ENCODE results near the gene CRYL1.
A peak's percentile ranks its signal among the peaks of the same experiment; 100 is the strongest.

CRYL1 gene

DNA sequence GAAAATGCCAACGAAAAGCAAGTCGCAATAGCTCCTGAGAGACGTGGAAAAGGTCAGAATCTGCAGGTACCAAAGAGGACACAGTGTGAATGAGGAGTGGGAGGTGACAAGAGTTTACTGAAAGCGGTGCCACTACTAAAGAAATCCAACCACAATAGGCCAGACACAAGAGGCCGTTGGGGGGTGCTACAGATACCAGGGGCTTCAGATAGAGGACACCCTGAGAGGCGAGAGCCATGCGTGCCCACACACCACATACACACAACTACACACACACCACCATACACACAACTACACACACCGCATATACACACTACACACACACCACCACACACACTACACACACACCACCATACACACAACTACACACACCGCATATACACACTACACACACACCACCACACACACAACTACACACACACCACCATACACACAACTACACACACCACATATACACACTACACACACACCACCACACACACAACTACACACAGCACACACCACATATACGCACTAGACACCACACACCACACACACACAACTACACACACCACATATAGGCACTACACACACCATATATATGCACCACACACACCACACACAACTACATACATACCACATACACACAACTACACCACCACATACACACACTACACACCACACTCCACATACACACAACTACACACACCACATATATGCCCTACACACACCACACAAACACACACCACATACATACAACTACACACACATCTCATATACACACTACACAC, 28.5 kb downstream of the CRYL1 start:
- DNase-seq (ENCODE audit: insufficient read length, low spot score) (no peak), FAIRE-seq (no peak)

DNA sequence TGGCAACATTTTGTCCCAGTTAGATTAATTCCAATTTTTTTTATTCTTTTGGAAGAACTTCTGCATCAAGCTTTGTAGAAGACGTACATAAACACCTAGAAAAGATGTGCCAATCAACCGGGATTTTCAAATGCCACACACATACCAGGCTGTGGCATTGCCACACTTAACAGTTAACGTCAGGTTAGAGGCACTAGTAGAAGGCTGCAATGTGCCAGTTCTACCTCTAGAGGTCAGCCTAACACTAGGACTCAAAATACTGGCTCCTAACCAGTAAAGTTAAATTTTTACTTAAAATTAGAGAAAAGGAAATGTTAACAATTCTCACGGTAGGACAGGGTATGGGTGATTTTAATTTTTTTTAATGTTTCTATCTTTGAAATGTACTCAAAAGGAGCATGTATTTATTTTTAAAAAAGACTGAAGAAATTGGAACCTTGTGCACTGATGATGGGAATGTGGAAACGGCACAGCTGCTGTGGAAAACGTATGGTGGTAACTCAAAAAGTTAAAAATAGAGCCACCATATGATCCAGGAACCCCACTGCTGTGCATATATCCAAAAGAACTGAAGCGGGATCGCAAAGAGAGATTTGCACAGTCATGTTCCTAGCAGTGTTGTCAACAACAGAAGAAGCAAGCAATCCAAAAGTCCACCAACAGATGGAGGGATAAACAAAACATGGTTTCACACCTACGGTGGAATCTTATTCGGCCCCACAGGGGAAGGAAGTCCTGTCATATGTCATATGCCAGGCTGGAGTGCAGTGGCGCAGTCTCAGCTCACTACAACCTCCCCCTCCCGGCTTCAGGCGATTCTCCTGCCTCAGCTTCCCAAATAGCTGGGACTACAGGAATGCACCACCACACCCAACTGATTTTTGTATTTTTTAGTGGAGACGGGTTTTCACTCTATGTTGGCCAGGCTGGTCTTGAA, 30.3 kb downstream of the CRYL1 start:
- DNase-seq (ENCODE audit: insufficient read length, low spot score) (peak; percentile 54), FAIRE-seq (peak; percentile 52)

DNA sequence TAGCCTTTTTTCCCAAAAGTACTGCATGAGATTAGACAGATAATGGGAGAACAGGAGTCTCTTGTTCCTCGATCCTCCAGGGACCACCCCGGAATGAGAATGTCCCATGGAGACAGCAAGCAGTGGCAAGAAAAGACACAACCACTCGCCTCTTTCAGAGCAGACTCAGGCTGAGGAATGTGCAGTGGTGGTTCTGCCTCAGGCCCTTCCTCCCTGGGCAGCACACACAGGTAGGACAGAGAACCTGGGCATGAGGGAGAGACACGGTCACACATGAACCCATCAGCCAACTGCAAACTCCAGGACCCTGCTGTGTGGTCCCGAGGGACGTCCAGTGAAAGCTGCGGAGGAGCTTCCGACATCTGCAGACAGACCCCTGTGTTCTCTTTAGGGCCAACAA, 31.0 kb downstream of the CRYL1 start:
- DNase-seq (ENCODE audit: insufficient read length, low spot score) (no peak), FAIRE-seq (no peak)

DNA sequence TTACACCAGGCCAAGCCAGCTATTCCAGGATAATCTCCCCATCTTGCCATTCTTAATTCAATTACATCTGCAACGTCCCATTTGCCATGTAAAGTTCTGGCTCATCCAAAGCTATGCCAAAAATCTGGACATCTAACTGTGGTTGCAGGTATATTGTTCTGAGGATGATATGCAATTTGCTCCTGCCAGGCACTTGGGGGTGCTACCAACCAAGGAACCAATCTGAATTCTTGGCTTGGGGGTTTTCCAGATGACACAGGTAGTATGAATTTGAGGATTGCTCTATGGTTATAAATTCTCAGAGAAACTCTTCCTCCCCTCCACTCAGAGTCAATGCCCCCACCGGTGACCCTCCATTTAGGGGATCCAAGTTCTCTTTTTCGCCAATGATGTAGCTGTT, 33.0 kb downstream of the CRYL1 start:
- DNase-seq (ENCODE audit: insufficient read length, low spot score) = no peak
- no peak for FAIRE-seq

DNA sequence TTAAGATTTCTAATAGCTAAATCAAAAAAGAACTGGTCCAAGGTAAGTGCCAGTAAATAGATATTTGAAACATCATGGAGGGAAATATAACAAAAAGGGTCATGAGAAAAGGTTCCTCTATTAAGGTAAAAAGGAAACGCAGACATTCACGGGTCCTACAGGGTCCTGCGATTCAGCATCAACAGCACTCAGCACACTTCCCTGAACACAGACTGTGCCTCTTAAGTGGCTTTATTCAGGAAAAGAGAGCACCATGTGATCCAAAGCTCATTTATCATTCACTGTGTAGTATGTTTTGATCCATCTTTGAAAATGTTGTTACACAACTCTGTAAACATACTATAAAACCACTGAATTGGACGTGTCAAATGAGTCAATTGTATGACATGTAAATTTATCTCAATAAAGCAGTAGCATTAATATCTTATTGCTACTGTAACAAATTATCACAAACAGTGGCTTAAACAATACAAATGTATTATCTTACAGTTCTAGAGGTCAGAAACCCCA, 33.7 kb downstream of the CRYL1 start:
- FAIRE-seq = no peak
- no peak for DNase-seq (ENCODE audit: insufficient read length, low spot score)

DNA sequence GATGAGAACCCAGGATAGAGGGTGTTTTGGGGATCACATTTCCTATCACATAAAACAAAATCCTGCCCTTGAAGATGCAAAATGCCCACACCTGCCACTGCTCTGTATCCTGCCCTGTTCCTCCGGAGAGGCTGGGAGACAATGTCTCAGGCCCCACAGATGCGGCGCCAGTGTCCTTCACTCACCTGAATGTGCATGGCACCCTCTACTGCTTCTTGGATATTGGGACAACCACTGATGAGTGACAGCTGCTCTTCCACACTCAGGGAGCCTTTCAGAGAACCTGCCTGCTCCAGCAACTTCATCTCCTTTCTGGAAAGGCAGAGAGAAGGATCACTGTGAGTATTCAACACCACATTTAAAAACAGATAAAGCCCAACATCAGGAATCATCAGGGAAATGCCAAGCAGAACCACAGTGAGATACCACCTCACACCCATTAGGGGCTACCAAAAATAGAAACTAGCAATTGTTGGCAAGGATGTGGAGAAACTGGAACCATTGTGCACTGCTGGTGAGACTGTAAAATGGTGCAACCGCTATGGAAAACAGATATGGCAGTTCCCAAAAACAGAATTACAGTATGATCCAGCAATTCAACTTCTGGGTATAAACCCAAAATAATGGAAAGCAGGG, 36.4 kb downstream of the CRYL1 start:
- FAIRE-seq = peak; percentile 89

DNA sequence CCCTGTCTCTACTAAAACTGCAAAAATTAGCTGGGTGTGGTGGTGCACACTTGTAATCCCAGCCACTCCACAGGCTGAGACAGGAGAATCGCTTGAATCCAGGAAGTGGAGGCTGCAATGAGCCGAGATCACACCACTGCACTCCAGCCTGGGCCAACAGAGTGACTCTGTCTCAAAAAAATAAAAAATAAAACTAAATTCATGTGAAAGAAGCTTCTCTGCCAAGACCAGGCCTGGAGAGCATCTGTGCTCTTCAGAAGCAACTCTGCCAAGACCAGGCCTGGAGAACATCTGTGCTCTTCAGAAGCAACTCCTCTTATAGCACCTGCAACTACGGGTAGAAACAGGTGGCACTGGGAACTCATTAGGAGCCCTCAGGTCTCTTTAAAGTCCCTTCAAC, 37.7 kb downstream of the CRYL1 start:
- no peak for FAIRE-seq
- DNase-seq (ENCODE audit: insufficient read length, low spot score) = no peak

More for the DNA sequence above, 36.4 kb downstream of the CRYL1 start:
- peak; percentile 45 for DNase-seq (ENCODE audit: insufficient read length, low spot score)

DNA sequence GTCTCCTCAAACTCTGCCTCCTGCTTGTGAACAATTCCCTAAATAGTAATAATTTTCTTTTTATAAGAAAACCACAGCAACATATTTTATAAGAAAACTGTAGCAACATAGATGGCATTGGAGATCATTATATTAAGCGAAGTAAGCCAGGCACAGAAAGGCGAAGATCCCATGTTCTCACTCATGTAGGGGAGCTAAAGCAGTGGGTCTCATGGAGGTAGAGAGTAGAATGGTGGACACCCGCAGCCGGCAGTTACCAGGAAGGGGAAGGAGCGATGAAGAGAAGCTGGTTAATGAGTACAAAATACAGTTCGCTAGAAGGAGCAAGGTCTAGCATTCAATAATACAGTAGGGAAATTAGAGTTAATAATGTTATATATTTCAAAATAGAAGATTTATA, 42.9 kb downstream of the CRYL1 start:
- DNase-seq (ENCODE audit: insufficient read length, low spot score) (no peak), FAIRE-seq (no peak)

DNA sequence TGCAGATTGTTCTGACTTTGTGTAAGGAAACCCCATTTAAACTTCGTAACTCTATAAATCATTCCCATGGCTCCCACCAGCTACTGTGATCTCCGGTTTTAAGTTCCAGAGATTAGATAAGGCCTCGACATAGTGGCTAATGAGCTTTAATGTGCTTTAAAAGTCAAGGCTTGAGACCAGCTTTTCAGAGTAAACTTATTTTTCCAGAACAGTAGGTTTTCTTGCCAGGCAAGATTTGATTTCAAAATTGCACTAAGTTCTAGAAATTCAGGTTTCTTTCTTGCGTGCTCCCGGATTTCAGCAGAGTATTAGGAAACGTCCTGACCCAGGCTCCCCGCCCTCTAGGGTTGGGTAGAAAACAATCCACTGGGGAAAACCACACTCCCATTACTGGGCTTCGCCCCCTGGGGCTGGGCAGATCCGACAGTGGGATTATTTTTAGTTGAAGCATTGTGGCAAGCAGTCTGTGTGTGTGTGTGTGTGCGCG, 43.3 kb downstream of the CRYL1 start:
- FAIRE-seq = no peak
- no peak for DNase-seq (ENCODE audit: insufficient read length, low spot score)

DNA sequence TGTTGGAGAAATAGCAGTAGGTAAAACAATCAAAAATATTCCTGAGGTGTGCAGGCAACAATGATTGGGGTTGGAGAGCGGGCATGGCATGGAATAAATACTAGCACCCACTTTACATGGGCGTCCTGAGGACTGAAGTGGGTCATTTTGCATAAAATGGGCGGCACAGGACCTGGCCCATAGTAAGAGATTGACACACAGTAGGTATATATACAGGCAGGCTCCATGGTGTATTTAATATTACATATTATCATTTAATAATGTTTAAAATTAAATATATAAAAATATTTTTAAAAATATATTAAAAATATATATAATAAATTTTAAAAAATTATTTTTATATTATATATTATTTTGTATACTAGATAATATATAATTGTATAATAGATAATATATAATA, 48.3 kb downstream of the CRYL1 start:
- no peak for FAIRE-seq

DNA sequence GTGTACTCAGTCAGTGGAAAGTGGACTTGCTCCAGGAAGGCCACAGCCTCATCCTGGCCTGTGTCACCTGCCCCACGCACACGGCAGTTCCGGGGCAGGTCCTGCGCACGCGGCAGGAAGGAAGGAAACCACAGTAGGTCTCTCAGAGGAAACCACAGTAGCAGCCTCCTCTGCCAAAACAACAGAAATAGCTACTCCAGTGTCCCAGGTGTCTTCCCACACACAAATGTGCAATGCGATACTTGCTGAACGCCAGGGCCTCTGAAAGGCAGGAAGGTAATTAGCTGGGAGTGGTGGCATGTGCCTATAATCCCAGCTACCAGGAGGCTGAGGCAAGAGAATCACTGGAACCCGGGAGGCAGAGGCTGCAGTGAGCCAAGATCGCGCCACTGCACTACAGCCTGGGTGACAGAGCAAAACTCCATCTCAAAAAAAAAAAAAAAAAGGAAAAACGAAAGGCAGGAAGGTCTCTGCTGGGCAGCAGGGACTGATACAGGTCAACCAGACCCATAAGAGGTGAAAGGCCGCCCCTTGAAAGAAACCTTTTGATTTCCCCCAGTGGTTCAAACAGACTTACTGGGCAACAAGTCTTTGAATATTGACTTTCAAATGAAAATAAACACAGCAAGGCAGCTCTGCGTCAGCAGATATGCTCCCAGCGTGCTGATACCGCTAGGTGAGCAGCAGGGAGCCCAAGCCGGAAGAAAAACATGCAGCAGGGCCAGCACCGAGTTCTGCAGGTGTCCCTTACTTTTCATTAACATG, 49.5 kb downstream of the CRYL1 start:
- peak; percentile 76 for DNase-seq (ENCODE audit: insufficient read length, low spot score)
- FAIRE-seq = peak; percentile 99

More for the DNA sequence above, 48.3 kb downstream of the CRYL1 start:
- DNase-seq (ENCODE audit: insufficient read length, low spot score) = no peak

DNA sequence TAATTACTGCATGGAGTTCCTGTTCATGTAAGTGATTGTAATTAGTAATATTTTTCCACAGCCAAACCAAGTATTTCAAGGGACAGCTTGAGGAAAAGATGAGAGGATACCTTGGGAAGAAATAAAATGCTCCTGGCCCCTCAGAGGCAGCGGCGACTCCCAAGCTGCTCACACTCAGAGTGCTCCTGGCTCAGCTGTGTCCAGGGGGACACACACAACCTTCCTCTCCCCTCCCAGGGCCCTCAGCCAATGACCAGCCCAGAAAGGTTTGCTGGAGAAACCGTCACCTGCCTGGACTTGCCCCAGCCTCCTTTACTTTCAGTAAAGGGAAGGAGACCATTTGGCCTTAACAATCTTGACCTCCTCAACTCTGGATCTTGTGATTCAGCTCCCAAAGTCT, 51.1 kb downstream of the CRYL1 start:
- FAIRE-seq (no peak), DNase-seq (ENCODE audit: insufficient read length, low spot score) (no peak)

DNA sequence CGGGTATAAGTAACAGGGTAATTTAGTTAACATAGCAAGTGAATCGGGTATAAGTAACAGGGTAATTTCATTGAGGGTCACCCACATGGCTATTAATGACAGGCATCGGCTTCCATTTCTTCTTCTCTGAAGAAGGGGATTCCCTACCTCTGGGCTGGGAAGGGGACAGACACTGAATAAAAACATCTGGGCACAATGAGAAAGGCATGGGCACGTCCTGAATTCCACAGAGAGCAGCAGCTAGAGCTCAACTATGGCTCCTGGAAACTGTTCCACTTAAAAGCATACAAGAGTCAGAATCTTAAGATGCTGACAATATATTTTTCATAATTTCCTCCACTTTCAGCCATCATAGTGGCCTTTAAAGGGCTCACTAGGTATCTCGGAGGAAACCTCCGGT, 51.8 kb downstream of the CRYL1 start:
- FAIRE-seq = no peak
- DNase-seq (ENCODE audit: insufficient read length, low spot score) = no peak

DNA sequence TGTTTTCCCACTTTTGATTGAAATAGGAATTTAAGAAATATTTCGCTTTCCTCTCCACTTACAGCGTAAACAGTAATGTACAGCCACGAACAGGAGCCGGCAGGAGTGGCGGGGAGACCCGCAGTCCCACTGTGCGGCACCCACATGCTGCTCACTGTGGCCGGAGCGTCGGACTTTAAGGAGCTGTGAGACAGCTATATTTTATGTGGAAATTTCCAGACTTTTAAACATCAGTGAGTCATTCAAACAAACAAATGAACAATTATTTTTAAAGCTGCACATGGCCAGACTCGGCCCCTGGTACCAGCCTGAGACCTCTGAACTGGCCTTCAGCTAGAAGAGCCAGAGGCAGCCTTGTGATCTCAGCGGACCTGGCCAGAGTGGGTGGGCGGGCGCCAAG, 52.5 kb downstream of the CRYL1 start:
- FAIRE-seq = no peak

DNA sequence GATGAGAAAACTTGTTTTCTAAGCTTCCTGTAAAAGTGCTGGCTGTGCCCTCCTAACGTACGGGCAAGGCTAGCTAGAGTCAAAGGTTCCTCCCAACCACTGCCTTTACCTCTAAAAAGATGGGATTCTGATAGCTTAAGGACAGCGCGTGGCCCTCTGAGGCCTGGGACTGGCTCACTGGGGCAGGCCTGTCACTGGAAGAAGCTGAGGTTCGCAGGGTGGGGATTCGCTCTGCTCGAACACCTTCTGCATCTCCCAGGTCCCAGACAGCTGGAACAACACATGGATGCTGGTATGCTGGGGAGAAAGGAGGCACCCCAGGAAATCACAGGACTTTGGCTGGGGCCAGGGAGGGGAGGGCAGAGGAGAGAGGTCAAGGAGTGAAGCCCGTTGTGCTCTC, 53.1 kb downstream of the CRYL1 start:
- FAIRE-seq = no peak
- no peak for DNase-seq (ENCODE audit: insufficient read length, low spot score)

More for the DNA sequence above, 52.5 kb downstream of the CRYL1 start:
- no peak for DNase-seq (ENCODE audit: insufficient read length, low spot score)

DNA sequence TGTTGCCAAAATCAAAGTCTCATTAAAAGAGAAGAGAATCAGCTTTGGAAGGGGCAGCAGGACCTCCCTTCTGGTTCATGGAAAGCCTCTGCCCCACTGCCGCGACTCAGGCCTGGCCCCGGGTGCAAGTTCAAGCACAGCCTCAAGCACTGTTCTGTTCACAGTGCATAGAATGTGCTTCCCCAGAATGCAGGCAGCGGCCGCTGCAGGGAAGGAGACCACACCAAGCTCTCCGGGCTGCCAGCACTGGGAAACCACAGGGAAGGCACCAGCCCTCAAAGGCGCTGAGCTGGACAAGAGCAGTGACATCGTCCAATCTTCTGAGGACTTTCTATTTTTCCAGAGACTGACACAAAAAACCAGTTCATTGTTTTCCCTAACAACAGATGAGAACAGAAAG, 55.5 kb downstream of the CRYL1 start:
- FAIRE-seq (no peak), DNase-seq (ENCODE audit: insufficient read length, low spot score) (no peak)

DNA sequence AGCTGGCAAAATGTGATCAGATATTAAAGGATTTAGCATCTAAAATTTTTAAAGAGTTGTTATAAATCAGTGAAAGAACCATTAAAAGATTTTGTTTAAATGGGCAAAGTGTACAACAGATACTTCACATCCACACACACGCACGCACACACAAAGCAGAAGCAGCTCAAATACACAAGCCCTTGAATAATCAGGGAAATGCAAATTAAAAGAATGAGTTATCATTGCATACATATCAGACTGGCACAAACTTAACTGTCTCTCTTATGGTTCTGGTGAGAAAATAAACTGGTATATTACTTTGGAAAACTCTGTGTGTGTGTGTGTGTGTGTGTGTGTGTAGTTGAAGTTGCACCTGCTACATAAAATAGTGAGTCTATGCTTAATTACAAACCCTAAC, 59.3 kb downstream of the CRYL1 start:
- FAIRE-seq (no peak), DNase-seq (ENCODE audit: insufficient read length, low spot score) (no peak)

DNA sequence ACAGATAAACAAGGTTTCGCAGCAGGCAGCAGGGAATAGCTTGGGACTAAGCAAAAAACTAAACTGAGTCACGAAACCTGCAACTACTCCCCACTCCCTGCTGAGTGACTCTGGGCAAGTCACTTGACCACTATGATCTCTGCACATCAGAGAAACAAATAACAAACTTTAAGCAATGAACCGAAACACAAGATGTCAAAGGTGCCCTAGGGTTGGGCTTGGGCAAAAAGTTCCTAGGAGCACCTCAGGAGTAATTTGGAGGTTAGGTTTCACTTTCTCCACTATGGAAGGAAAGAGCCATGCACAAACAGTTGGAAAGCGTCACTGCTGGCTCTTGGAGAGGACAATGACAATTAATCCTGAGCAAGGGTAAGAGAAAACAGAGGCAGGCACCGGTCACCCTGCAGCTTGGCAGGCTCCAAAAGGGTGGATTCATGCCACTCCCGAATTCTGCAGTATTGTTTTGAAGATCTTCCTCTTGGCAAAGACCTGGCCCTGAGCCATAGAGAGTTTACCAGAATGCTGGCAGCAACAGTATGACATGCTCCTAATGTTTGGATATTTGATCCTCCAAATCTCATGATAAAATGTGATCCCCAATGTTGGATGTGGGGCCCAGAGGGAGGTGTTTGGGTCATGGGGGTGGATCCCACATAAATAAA, 60.3 kb downstream of the CRYL1 start:
- DNase-seq (ENCODE audit: insufficient read length, low spot score) (no peak), FAIRE-seq (no peak)

DNA sequence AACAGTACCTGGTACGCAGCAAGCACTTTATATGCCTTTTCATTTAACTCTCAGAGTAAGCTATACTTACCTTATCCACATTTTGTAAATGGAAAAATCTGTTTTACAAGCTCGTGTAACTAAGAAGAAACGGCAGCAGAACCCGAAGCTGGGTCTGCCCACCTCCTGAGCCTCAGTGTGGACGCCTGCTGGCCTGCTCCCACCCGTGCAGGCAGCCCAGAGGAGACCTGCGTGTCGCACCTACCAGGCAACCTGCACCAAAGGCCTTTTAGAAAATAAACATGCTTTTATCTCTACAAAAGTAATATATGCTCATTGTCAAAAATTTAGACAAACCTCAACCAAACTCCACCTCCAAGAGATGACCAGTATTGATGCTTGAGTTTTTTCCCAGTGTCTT, 62.7 kb downstream of the CRYL1 start:
- FAIRE-seq (no peak), DNase-seq (ENCODE audit: insufficient read length, low spot score) (no peak)

DNA sequence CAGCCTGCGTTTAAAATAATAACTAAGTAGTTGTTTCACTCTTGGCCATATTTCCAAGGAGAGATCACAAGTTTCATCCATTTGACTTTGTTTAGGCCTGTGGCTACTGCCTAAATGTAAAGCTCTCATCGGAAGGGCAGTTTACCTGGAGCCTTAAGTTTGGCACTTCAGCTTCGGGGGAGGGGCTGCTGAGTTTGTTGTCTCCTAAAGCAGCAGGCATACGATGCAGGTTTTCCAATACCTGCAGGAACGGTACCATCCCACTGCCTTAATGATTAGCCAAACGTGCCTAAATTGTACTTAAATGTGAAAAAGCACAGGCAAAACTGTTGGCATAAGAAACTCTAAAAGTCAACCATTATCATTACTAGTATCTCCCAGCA, 63.1 kb downstream of the CRYL1 start:
- FAIRE-seq (no peak), DNase-seq (ENCODE audit: insufficient read length, low spot score) (no peak)

Measured in GM19239 (cell line).